ENCODE measurements around the gene WASF1. TPM values are rescaled to one million over a fixed set of nuclear protein-coding genes. Genes with fewer than 3 reads are reported as not detected.
"Not testable (repeated sequence)": the region's sequence is repeated elsewhere in the genome, so short reads cannot be mapped to it uniquely, and the experiment has no call there.

WASF1 gene
- total and polyA plus RNA-seq, 5 donors from 2014 or later, result 0.13 to 0.37 (median 0.20) TPM; not detected in 2

DNA sequence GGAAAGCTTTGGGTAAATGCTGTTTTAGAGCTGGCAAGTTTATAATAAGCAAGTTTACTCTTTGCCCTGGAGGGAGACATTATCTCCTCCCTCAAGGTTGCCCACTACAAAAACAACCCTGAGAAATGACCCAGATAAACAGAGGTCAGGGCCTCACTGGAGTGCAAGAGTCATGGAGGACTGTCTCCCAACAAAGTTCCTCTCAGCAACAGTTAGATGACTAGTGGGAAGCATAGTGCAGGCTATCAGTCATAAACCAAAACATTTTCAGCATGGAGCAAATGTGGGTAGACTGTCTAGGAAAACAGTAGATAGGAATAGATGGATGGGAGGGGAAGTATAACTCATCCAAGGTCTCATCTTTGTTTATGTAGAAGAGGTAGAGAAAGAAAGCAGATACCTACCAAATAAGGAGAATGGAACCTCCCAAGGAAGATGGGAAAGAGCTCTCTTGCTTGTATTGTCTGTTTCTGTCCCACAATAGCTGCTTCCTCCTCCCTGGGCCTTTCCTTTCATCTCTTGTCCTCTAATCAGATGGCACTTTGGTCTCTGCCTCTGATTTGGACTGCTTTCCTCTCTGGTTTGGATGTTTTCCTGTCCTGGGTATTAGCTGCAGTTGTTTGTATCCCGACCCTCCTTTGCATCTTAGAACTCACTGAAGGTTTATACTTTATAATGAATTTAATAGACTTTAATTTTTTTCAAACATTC, 95.4 kb downstream of the WASF1 start:
- H3K9me3 Mint-ChIP-seq, result peaks cover 0 to 3% (median 0%) of the 10 kb centered on the region in 7 donors
- H3K27me3 Mint-ChIP-seq, result peaks cover 17% of the 10 kb centered on the region
- no peak overlapping the region for H3K4me3 Mint-ChIP-seq
- no peaks in the 10 kb centered on the region for H3K4me1 Mint-ChIP-seq
- no peaks in the 10 kb centered on the region for H3K36me3 ChIP-seq (ENCODE audit: control insufficient read depth, insufficient read depth, low read length)
- no peak for DNase-seq
- H3K27ac Mint-ChIP-seq, result no peak overlapping the region
- no peak for ATAC-seq (ENCODE audit: low read depth in 2 of 2)
- H3K4me1 ChIP-seq (ENCODE audit: control insufficient read depth, insufficient read depth, low read length, poor library complexity, severe bottlenecking), result no peaks in the 10 kb centered on the region
- no peak overlapping the region for H3K27ac ChIP-seq (ENCODE audit: insufficient read depth, low read length, poor library complexity, severe bottlenecking)
- H3K36me3 Mint-ChIP-seq, result no peaks in the 10 kb centered on the region
- H3K4me3 ChIP-seq (ENCODE audit: low read depth, low read length), result no peak overlapping the region
- H3K9me3 ChIP-seq (ENCODE audit: control insufficient read depth in 2 of 2, low read length in 2 of 2), result no peaks in the 10 kb centered on the region
- H3K27me3 ChIP-seq (ENCODE audit: control insufficient read depth, insufficient read depth, low read length), result peaks cover 3% of the 10 kb centered on the region

DNA sequence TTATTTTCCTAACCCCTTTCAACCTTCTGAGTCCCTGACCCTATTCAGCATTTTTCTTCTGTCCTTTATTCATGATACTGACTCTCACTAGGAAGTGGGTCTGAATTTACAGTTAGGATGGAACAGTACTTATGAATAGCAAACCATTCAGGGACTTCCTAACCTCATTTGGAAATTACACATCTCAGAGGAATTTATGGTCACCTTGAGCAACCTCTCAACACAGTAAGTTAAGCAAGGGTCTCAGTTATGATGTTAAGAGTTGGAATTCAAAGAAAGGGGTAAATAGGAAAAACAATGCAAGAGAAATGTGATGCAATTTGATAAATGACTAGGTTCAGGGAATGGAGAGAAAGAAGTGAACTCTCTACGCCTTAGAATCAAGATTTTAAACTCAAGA, 104.1 kb downstream of the WASF1 start:
- Histone ChIP-seq H3K4me1 (ENCODE audit: control insufficient read depth, insufficient read depth, low read length, poor library complexity, severe bottlenecking) (no peaks in the 10 kb centered on the region), H3K4me3 (ENCODE audit: low read depth, low read length) (no peak overlapping the region), H3K27me3 (ENCODE audit: control insufficient read depth, insufficient read depth, low read length) (no peaks in the 10 kb centered on the region), H3K9me3 (ENCODE audit: control insufficient read depth in 2 of 2, low read length in 2 of 2) (no peaks in the 10 kb centered on the region), H3K27ac (ENCODE audit: insufficient read depth, low read length, poor library complexity, severe bottlenecking) (no peak overlapping the region), H3K36me3 (ENCODE audit: control insufficient read depth, insufficient read depth, low read length) (no peaks in the 10 kb centered on the region)
- no peaks in the 10 kb centered on the region for H3K4me1 Mint-ChIP-seq
- H3K36me3 Mint-ChIP-seq, result no peaks in the 10 kb centered on the region
- H3K4me3 Mint-ChIP-seq, result no peak overlapping the region
- peaks cover 0 to 3% (median 0%) of the 10 kb centered on the region in 7 donors for H3K9me3 Mint-ChIP-seq
- DNase-seq, result no peak
- ATAC-seq (ENCODE audit: low read depth in 2 of 2), result no peak
- H3K27me3 Mint-ChIP-seq, result peaks cover 27% of the 10 kb centered on the region
- H3K27ac Mint-ChIP-seq, result no peak overlapping the region

DNA sequence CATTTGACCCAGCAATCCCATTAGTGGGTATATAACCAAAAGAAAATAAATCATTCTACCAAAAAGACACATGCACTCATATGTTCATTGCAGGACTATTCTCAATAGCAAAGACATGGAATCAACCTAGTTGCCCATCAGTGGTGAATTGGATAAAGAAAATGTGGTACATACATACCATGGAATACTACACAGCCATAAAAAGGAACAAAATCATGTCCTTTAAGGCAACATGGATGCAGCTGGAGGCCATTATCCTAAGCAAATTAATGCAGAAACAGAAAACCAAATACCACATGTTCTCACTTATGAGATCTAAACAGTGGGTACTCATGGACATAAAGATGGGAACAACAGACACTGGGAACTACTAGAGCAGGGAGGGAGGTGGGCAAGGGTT, 106.0 kb downstream of the WASF1 start:
- H3K9me3 Mint-ChIP-seq; H3K4me3 Mint-ChIP-seq; H3K27ac ChIP-seq (ENCODE audit: insufficient read depth, low read length, poor library complexity, severe bottlenecking); H3K27me3 ChIP-seq (ENCODE audit: control insufficient read depth, insufficient read depth, low read length); H3K27ac Mint-ChIP-seq; H3K4me1 ChIP-seq (ENCODE audit: control insufficient read depth, insufficient read depth, low read length, poor library complexity, severe bottlenecking); H3K9me3 ChIP-seq (ENCODE audit: control insufficient read depth in 2 of 2, low read length in 2 of 2); H3K36me3 Mint-ChIP-seq; DNase-seq; H3K4me1 Mint-ChIP-seq; ATAC-seq (ENCODE audit: low read depth in 2 of 2); H3K36me3 ChIP-seq (ENCODE audit: control insufficient read depth, insufficient read depth, low read length); H3K4me3 ChIP-seq (ENCODE audit: low read depth, low read length): not testable (repeated sequence)
- peaks cover 32% of the 10 kb centered on the region for H3K27me3 Mint-ChIP-seq

DNA sequence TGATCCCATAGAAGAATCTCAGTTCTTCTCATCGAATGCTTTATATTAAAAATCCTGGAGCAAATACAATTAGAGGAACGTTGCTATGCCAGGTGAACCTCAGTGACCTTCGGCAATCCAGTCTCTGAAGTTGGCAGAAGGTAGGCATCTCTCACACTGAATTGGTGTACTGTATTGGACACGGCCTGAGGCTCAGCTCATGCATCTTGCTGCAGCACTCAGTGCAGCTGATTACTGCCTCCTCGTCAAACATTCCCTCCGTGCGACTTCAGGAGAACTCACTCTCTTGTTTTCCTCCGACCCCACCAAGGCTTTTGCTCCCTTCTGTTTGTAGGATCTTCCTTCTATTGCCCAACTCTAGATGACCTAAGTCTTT, 110.9 kb downstream of the WASF1 start:
- H3K27me3 ChIP-seq (ENCODE audit: control insufficient read depth, insufficient read depth, low read length), result peaks cover 6% of the 10 kb centered on the region
- no peaks in the 10 kb centered on the region for H3K36me3 ChIP-seq (ENCODE audit: control insufficient read depth, insufficient read depth, low read length)
- H3K27ac ChIP-seq (ENCODE audit: insufficient read depth, low read length, poor library complexity, severe bottlenecking), result no peak overlapping the region
- no peaks in the 10 kb centered on the region for H3K4me1 ChIP-seq (ENCODE audit: control insufficient read depth, insufficient read depth, low read length, poor library complexity, severe bottlenecking)
- DNase-seq (no peak), ATAC-seq (ENCODE audit: low read depth in 2 of 2) (no peak)
- no peak overlapping the region for H3K27ac Mint-ChIP-seq
- no peak overlapping the region for H3K4me3 ChIP-seq (ENCODE audit: low read depth, low read length)
- peaks cover 0 to 3% (median 0%) of the 10 kb centered on the region in 7 donors for H3K9me3 Mint-ChIP-seq
- no peaks in the 10 kb centered on the region for H3K4me1 Mint-ChIP-seq
- H3K4me3 Mint-ChIP-seq, result no peak overlapping the region
- no peaks in the 10 kb centered on the region for H3K36me3 Mint-ChIP-seq
- H3K9me3 ChIP-seq (ENCODE audit: control insufficient read depth in 2 of 2, low read length in 2 of 2), result no peaks in the 10 kb centered on the region
- H3K27me3 Mint-ChIP-seq, result peaks cover 28% of the 10 kb centered on the region

DNA sequence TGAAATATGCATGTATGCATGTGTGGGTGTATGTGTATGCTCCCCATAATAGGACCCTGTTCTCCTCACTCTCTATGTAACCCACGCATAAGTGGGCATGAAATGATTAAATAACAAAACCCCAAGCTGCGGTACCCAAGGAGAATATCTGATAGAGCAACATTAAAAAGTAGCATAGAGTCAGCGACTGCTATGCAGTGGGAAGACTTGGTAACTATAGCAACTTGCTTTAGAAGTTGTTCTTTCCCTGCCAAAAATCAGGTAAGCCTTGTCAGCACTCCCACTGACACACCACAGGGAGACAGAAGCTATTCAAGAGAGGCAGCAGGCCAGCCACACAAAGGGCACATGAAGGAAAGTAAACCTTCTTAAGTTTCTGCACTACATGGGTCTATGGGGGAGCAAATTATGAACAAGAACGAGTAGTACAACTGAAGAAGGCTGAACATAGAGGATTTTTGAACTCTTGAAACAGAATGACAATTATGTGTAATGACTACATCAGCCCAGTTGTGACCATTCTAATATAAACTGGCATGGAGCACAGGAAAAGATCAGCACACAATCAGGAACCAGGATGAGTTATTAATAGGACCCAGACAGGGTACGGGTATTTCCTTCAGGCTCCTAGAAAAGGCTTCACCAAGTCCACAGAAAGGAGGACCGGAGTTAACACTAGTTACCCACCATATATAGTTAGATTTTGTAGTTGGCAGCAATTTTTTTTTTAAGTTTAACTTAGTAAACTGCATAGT, 111.5 kb downstream of the WASF1 start:
- no peak overlapping the region for H3K4me3 Mint-ChIP-seq
- H3K9me3 ChIP-seq (ENCODE audit: control insufficient read depth in 2 of 2, low read length in 2 of 2), result no peaks in the 10 kb centered on the region
- DNase-seq, result no peak
- H3K27me3 ChIP-seq (ENCODE audit: control insufficient read depth, insufficient read depth, low read length), result peaks cover 8% of the 10 kb centered on the region
- ATAC-seq (ENCODE audit: low read depth in 2 of 2), result no peak
- no peaks in the 10 kb centered on the region for H3K36me3 ChIP-seq (ENCODE audit: control insufficient read depth, insufficient read depth, low read length)
- H3K4me1 Mint-ChIP-seq, result no peaks in the 10 kb centered on the region
- H3K4me1 ChIP-seq (ENCODE audit: control insufficient read depth, insufficient read depth, low read length, poor library complexity, severe bottlenecking), result no peaks in the 10 kb centered on the region
- no peak overlapping the region for H3K27ac Mint-ChIP-seq
- no peaks in the 10 kb centered on the region for H3K36me3 Mint-ChIP-seq
- H3K9me3 Mint-ChIP-seq, result peaks cover 0 to 3% (median 0%) of the 10 kb centered on the region in 7 donors
- no peak overlapping the region for H3K4me3 ChIP-seq (ENCODE audit: low read depth, low read length)
- H3K27ac ChIP-seq (ENCODE audit: insufficient read depth, low read length, poor library complexity, severe bottlenecking), result no peak overlapping the region
- H3K27me3 Mint-ChIP-seq, result peaks cover 29% of the 10 kb centered on the region

DNA sequence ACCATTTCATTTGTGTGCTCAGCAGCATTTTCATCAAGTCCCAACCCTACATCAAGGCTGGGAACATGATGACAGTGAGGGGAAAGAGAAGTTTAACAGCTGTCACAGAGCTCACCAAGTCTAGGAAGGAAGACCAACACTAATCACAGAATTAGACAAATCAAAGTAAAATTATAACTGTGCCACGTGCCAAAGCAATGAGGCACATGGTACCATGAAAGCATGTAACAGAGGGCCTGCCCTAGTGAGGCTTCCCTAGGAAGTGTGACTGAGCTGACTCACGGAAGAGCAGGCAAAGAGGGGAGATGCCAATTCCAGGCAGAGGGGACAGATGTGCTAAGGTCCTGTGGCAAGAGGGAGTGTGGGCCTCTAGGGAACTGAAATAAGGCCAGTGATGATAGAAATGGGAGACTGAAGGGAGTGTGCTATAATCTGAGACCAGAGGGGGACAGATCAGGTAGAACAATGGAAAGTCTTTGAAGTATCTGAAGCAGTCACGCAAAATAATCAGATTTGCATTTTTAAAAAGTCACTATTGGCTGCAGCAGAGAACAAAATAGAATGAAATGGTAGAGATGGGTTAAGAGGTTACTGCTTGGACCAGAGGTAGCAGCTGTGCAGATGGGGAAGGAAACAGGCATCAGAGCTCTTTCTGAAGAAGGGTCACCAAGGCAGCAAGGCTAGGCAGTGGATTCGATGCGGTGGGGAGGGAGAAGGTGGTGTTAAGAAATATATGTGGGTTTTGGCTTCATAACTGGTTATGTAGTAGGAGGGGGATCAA, 114.5 kb downstream of the WASF1 start:
- Histone ChIP-seq H3K27me3 (ENCODE audit: control insufficient read depth, insufficient read depth, low read length) (peaks cover 17% of the 10 kb centered on the region), H3K4me3 (ENCODE audit: low read depth, low read length) (no peak overlapping the region), H3K9me3 (ENCODE audit: control insufficient read depth in 2 of 2, low read length in 2 of 2) (no peaks in the 10 kb centered on the region), H3K36me3 (ENCODE audit: control insufficient read depth, insufficient read depth, low read length) (no peaks in the 10 kb centered on the region), H3K27ac (ENCODE audit: insufficient read depth, low read length, poor library complexity, severe bottlenecking) (no peak overlapping the region), H3K4me1 (ENCODE audit: control insufficient read depth, insufficient read depth, low read length, poor library complexity, severe bottlenecking) (no peaks in the 10 kb centered on the region)
- DNase-seq, result no peak
- peaks cover 35% of the 10 kb centered on the region for H3K27me3 Mint-ChIP-seq
- H3K27ac Mint-ChIP-seq, result no peak overlapping the region
- no peak for ATAC-seq (ENCODE audit: low read depth in 2 of 2)
- H3K4me1 Mint-ChIP-seq, result no peaks in the 10 kb centered on the region
- no peak overlapping the region for H3K4me3 Mint-ChIP-seq
- no peaks in the 10 kb centered on the region for H3K36me3 Mint-ChIP-seq
- H3K9me3 Mint-ChIP-seq, result peaks cover 0 to 3% (median 0%) of the 10 kb centered on the region in 7 donors

DNA sequence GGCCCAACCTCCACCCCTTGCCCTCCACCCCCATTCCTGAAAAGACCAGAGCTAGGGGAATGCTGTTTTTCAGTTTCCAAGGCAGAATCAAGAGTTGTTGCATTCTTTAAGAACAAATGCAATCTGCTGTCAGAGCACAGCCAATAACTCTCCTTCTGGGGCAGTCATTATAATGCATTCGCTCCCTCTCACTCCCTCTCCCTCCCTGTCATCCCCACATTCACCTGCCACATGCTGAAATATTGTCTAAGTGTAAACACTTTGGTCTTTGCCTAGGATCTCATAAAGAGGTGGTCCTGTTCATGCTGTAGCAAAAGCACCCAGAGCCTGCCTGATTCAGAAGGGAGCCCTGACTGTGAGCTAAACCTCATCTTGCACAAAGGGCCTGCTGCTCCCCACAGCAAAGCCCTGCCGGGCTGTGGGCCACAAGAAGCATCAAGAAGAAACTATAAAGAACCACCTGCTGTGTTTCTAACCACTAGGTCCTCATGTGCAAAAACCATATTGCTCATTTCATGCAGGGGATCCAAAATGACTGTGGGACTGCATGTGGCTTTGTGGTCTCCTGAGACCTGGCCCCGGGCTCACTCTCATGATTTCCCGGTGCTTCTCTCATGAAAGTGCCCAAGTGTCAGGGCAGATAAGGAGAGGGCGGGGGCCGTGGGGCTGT, 115.7 kb downstream of the WASF1 start:
- DNase-seq (no peak), ATAC-seq (ENCODE audit: low read depth in 2 of 2) (no peak)
- Histone ChIP-seq H3K4me1 (ENCODE audit: control insufficient read depth, insufficient read depth, low read length, poor library complexity, severe bottlenecking) (no peaks in the 10 kb centered on the region), H3K27me3 (ENCODE audit: control insufficient read depth, insufficient read depth, low read length) (peaks cover 19% of the 10 kb centered on the region), H3K36me3 (ENCODE audit: control insufficient read depth, insufficient read depth, low read length) (no peaks in the 10 kb centered on the region), H3K4me3 (ENCODE audit: low read depth, low read length) (no peak overlapping the region), H3K27ac (ENCODE audit: insufficient read depth, low read length, poor library complexity, severe bottlenecking) (no peak overlapping the region), H3K9me3 (ENCODE audit: control insufficient read depth in 2 of 2, low read length in 2 of 2) (no peaks in the 10 kb centered on the region)
- H3K4me1 Mint-ChIP-seq, result no peaks in the 10 kb centered on the region
- peaks cover 0 to 3% (median 0%) of the 10 kb centered on the region in 7 donors for H3K9me3 Mint-ChIP-seq
- peaks cover 36% of the 10 kb centered on the region for H3K27me3 Mint-ChIP-seq
- H3K36me3 Mint-ChIP-seq, result no peaks in the 10 kb centered on the region
- no peak overlapping the region for H3K27ac Mint-ChIP-seq
- H3K4me3 Mint-ChIP-seq, result no peak overlapping the region

Measured in CD4-positive, CD25-positive, alpha-beta regulatory T cell (primary cell).